NB4 (cell line): ENCODE data around the gene CCDC136.

Experiments used
- DNase-seq: peaks from one replicate; pipeline ENCODE4 v3.0.0; 2010; ENCODE audit warnings: low read depth
- H3K4me3 ChIP-seq: one replicate; pipeline ENCODE4 v1.5.1; 2011; ENCODE audit warnings: mild to moderate bottlenecking, low read depth, low read length, moderate library complexity
- MYC ChIP-seq: IDR thresholded peaks from 2 replicates; pipeline ENCODE4 v1.6.1; 2011; ENCODE audit warnings: low read depth, low read length
- POLR2A ChIP-seq: IDR thresholded peaks from 2 replicates; pipeline ENCODE4 v1.6.1; 2011; ENCODE audit warnings: mild to moderate bottlenecking; ENCODE audit not compliant: insufficient read length; ENCODE audit errors: extremely low read depth
- TF ChIP-seq, protein P1 (sequence below): IDR thresholded peaks from one replicate; pipeline ENCODE4 v1.5.1; 2012; ENCODE audit warnings: low read depth, low read length
- TF ChIP-seq, protein P2 (sequence below): IDR thresholded peaks from 2 replicates; pipeline ENCODE4 v1.6.1; 2011; ENCODE audit warnings: low read depth, low read length

The CCDC136 gene

DNA sequence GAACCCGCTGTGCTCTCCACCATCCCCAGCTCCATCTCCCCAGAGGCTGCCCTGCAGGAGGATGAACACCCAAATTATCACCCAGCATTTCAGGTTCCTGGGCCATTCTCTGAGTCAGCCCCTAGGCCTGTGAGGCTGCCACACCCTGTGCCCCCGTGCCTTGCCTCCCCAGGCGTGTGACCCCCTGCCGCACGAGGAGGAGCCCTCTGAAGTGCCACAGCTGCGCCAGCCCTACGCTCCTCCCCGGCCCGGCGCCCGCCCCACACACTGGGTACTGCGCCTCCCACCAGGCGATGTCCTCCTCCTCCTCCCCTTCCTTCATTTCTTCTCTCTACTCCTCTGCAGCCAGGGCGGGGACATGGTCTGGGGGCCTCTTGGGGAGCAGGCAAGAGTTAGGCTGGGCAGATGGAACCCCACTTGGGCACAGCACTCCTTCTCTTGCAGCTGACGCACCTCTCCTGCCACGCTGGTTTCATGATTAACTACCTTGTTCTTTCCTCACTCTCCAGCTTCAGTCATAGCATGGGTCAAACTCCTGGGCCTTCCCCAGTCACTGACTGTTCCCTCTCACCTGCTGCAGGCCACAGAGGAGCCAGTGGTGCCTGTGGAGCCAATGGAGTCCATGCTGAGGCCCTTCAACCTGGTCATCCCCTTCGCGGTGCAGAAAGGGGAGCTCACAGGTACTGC, 58.2 kb downstream of the CCDC136 start:
- DNase-seq: no peak
- TF ChIP-seq, protein P1, sequence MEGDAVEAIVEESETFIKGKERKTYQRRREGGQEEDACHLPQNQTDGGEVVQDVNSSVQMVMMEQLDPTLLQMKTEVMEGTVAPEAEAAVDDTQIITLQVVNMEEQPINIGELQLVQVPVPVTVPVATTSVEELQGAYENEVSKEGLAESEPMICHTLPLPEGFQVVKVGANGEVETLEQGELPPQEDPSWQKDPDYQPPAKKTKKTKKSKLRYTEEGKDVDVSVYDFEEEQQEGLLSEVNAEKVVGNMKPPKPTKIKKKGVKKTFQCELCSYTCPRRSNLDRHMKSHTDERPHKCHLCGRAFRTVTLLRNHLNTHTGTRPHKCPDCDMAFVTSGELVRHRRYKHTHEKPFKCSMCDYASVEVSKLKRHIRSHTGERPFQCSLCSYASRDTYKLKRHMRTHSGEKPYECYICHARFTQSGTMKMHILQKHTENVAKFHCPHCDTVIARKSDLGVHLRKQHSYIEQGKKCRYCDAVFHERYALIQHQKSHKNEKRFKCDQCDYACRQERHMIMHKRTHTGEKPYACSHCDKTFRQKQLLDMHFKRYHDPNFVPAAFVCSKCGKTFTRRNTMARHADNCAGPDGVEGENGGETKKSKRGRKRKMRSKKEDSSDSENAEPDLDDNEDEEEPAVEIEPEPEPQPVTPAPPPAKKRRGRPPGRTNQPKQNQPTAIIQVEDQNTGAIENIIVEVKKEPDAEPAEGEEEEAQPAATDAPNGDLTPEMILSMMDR: no peak
- TF ChIP-seq POLR2A: no peak
- no peak for TF ChIP-seq MYC
- TF ChIP-seq, protein P2, sequence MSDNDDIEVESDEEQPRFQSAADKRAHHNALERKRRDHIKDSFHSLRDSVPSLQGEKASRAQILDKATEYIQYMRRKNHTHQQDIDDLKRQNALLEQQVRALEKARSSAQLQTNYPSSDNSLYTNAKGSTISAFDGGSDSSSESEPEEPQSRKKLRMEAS: no peak
- no peak overlapping the region for H3K4me3 ChIP-seq

DNA sequence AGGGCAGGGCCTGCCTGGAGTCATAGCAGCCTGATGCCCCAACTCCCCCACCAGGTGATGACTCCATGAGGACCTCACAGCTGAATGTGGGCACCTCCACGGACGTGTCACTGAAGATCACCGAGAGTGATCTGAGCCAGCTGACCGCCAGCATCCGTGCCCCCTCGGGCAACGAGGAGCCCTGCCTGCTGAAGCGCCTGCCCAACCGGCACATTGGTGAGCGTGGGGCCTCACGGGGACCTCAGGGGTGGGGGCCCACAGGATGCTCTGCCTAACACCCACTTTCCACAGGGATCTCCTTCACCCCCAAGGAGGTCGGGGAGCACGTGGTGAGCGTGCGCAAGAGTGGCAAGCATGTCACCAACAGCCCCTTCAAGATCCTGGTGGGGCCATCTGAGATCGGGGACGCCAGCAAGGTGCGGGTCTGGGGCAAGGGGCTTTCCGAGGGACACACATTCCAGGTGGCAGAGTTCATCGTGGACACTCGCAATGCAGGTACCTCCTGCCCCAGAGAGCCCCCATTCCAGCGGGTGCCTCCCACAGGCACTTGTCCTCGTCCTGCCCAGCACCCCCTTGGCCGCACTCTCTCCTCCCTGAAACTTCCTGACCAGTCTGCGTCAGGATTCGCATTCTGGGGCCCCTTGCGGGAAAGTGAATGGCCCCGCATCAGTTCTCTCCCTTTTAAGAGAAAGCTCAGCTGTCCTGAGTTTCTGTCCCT, 60.9 kb downstream of the CCDC136 start:
- no peak overlapping the region for H3K4me3 ChIP-seq
- no peak for DNase-seq
- TF ChIP-seq, protein P2: no peak
- TF ChIP-seq, protein P1: no peak
- TF ChIP-seq POLR2A: no peak

DNA sequence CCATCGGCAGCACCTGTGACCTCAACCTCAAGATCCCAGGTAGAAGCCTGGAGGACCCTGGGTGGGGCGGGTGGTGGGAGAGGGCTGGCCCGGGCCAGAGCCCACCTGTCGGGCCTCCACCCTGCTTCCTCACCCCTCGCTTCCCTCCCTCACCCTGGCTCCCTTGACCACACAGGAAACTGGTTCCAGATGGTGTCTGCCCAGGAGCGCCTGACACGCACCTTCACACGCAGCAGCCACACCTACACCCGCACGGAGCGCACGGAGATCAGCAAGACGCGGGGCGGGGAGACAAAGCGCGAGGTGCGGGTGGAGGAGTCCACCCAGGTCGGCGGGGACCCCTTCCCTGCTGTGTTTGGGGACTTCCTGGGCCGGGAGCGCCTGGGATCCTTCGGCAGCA, 62.0 kb downstream of the CCDC136 start:
- no peak overlapping the region for H3K4me3 ChIP-seq
- TF ChIP-seq, protein P2: no peak
- no peak for TF ChIP-seq MYC
- TF ChIP-seq, protein P1: no peak
- TF ChIP-seq POLR2A: no peak
- no peak for DNase-seq

DNA sequence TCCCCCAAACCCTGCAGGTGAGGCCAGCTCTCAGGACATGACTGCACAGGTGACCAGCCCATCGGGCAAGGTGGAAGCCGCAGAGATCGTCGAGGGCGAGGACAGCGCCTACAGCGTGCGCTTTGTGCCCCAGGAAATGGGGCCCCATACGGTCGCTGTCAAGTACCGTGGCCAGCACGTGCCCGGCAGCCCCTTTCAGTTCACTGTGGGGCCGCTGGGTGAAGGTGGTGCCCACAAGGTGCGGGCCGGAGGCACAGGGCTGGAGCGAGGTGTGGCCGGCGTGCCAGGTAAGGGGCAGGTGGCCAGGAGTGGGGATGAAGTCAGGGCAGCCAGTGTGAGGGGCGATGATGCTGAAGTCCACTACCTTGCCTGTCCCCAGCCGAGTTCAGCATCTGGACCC, 62.6 kb downstream of the CCDC136 start:
- TF ChIP-seq MYC: no peak
- TF ChIP-seq, protein P1: no peak
- no peak for TF ChIP-seq POLR2A
- TF ChIP-seq, protein P2: no peak
- no peak for DNase-seq
- no peak overlapping the region for H3K4me3 ChIP-seq

DNA sequence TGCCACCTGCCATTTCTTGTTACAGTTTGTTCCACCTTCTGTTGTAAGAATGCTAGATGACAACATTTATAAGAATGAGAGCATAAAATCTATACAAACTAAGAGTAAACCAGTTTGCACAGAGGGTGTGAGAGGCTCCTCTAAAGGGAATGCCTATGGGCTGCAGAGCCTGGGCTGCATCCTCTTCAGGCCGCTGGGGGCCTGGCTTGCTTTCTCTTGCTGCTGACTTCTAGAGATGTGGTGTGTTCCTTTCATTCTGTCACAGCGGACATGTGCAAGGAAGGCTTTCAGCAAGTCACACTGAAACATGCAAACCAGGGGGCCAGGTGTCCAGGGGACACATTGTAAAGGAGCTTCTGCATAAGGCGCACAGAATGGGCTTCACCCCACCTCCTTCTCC, 63.8 kb downstream of the CCDC136 start:
- DNase-seq: no peak
- TF ChIP-seq MYC (no peak), POLR2A (no peak)
- H3K4me3 ChIP-seq: no peak overlapping the region

DNA sequence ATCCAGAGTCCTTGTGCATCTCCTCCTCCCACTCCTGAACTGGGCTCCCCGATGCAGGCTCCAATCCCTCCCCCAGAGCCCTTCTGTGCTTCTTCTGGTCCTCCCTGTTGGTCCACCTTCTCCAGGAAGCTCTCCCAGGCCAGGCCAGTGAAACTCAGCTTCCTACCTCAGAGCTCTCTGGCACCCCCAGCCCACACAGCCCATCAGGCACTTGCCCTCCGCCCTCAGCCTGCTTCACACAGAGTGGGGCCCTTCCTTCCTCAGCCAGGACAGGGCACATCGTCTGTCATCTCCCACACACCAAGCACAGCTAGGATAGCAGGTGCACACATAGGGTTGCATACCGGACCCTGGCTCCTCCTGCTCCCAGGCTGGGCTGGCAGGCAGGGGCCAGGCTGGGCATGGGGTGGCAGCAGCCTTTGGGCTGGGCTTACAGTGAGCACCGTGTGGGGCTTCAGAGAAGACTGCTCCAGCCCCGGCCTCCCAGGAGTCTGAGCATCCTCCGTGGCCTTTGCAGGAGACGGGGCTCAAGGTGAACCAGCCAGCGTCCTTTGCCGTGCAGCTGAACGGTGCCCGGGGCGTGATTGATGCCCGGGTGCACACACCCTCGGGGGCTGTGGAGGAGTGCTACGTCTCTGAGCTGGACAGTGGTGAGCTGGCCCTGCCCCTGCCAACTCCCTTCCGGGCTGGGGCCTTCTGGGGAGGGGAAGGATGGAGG, 64.4 kb downstream of the CCDC136 start:
- H3K4me3 ChIP-seq: no peak overlapping the region
- TF ChIP-seq POLR2A: no peak
- TF ChIP-seq, protein P1: no peak
- TF ChIP-seq, protein P2: no peak
- no peak for TF ChIP-seq MYC
- DNase-seq: no peak
